Ovary (tissue), 3 donors: ENCODE measurements around the gene TTC39B.

Experiments
- EP300 ChIP-seq: sonication (generic); formaldehyde crosslinking; IDR thresholded peaks from one replicate; pipeline ENCODE4 v1.6.1; 2017; ENCODE audit warnings: antibody characterized with exemption
- POLR2A ChIP-seq: fragments of 450-650 bp; IDR thresholded peaks from one replicate; pipeline ENCODE4 v1.6.1; 2017; ENCODE audit warnings: antibody characterized with exemption, mild to moderate bottlenecking, moderate library complexity
- TF ChIP-seq, protein P1 (sequence below), 3 donors: fragments of 450-650 bp in 2 of 3; fragments of 200-600 bp in 1 of 3; IDR thresholded peaks; one replicate each; pipeline versions ENCODE4 v1.5.1 to v1.8.0; 2016 to 2022; ENCODE audit warnings: antibody characterized with exemption in 3 of 3, mild to moderate bottlenecking in 1 of 3
- donor health status: DM: no; HTN: no; CAD: no.

DNA sequence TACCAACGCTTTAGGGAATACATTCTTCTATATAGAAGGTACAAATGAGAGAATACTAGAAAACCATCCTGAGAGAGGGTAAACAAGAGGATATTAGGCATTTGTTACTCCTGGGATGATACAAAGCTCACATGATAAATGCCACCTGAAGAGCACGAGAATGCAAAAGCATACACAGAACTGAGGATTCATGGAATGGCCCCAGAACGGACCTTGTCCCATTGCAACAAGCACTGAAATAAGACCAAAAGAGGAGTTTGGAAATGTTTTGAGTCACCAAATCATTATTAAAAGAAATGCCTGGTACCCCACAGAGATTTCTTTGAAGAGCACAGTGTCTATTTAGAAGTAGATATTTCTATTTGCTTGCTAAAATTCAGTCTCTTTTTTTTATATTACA is 173.5 kb downstream of the TTC39B start:
- TF ChIP-seq, protein P1, sequence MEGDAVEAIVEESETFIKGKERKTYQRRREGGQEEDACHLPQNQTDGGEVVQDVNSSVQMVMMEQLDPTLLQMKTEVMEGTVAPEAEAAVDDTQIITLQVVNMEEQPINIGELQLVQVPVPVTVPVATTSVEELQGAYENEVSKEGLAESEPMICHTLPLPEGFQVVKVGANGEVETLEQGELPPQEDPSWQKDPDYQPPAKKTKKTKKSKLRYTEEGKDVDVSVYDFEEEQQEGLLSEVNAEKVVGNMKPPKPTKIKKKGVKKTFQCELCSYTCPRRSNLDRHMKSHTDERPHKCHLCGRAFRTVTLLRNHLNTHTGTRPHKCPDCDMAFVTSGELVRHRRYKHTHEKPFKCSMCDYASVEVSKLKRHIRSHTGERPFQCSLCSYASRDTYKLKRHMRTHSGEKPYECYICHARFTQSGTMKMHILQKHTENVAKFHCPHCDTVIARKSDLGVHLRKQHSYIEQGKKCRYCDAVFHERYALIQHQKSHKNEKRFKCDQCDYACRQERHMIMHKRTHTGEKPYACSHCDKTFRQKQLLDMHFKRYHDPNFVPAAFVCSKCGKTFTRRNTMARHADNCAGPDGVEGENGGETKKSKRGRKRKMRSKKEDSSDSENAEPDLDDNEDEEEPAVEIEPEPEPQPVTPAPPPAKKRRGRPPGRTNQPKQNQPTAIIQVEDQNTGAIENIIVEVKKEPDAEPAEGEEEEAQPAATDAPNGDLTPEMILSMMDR (IDR thresholded peaks at IDR 0.05) = no peak
- no peak for TF ChIP-seq POLR2A
- TF ChIP-seq EP300 = no peak
